Testis (tissue), 3 donors: ENCODE data around the gene PLAC8. TPM values are rescaled to one million over a fixed set of nuclear protein-coding genes. Genes with fewer than 3 reads are reported as not detected.

Experiments
- polyA plus RNA-seq: library from polyadenylated mRNA; stranded (reverse); fragments of 350-450 nt; fragmentation: Illumina TruSeq; extraction: RNeasy Lipid Tissue Mini Kit (QIAGEN cat#74804); gene quantifications from one replicate; pipeline ENCODE4 v1.2.3, GENCODE V29; 2014; ENCODE audit warnings: low read depth, low replicate concordance; ENCODE audit not compliant: insufficient read depth
- total RNA-seq, 2 donors: library from RNA; depleted of rRNA; stranded (reverse); fragments of >200 nt; gene quantifications; one replicate each; pipeline ENCODE4 v1.2.3, GENCODE V29; 2016

PLAC8 gene
- total and polyA plus RNA-seq, 3 donors from 2014 or later, result 0.55 to 2.0 (median 1.3) TPM

Other genes starting within 250 kb of the PLAC8 start
- gene SEC31A, start 223.6 kb downstream of the PLAC8 start, total RNA-seq, result 100 to 1,000 TPM; 168 to 191 TPM
- gene SEC31A, start 223.6 kb downstream of the PLAC8 start, polyA plus RNA-seq, result 131 TPM
- gene THAP9, start 214.0 kb downstream of the PLAC8 start, total RNA-seq, result 10 to 100 TPM; 21.7 to 29.0 TPM
- 18.0 TPM for gene THAP9, start 214.0 kb downstream of the PLAC8 start, polyA plus RNA-seq
- 10 to 100 TPM; 14.5 to 14.6 TPM for gene LIN54, start 103.9 kb downstream of the PLAC8 start, total RNA-seq
- gene LIN54, start 103.9 kb downstream of the PLAC8 start, polyA plus RNA-seq, result 13.2 TPM
- gene COPS4, start 79.5 kb downstream of the PLAC8 start, total RNA-seq, result 100 to 1,000 TPM in 1 of 2 donors, 10 to 100 TPM in 1; 73.2 to 100 TPM
- gene COPS4, start 79.5 kb downstream of the PLAC8 start, polyA plus RNA-seq, result 87.6 TPM
- gene COQ2, start 170.1 kb upstream of the PLAC8 start, total RNA-seq, result 10 to 100 TPM; 18.8 to 19.4 TPM
- gene COQ2, start 170.1 kb upstream of the PLAC8 start, polyA plus RNA-seq, result 9.5 TPM
- 1 to 10 TPM in 1 of 2 donors, under 1 TPM in 1; 0.79 to 2.3 TPM for gene HPSE, start 220.1 kb upstream of the PLAC8 start, total RNA-seq
- gene HPSE, start 220.1 kb upstream of the PLAC8 start, polyA plus RNA-seq, result 2.0 TPM